Left ventricle myocardium inferior (tissue), 1 donor: ENCODE data around the gene MBOAT1. TPM values are rescaled to one million over a fixed set of nuclear protein-coding genes. Genes with fewer than 3 reads are reported as not detected.

Experiments
- DNase-seq: peaks from one replicate; pipeline ENCODE4 v3.0.0-alpha.2; 2020
- H3K27ac ChIP-seq: fragments of 200-600 bp; replicated peaks from 2 replicates; pipeline ENCODE4 v1.8.0; 2021
- H3K27me3 ChIP-seq: fragments of 200-600 bp; 2 replicates; pipeline ENCODE4 v1.8.0; 2021; ENCODE audit warnings: low read depth
- H3K36me3 ChIP-seq: fragments of 200-600 bp; 2 replicates; pipeline ENCODE4 v1.8.0; 2021
- H3K4me1 ChIP-seq: fragments of 200-600 bp; 2 replicates; pipeline ENCODE4 v1.8.0; 2021
- H3K4me3 ChIP-seq: fragments of 200-600 bp; 2 replicates; pipeline ENCODE4 v1.8.0; 2021; ENCODE audit warnings: mild to moderate bottlenecking, moderate library complexity
- H3K9me3 ChIP-seq: fragments of 200-600 bp; replicated peaks from 2 replicates; pipeline ENCODE4 v1.8.0; 2021
- CTCF ChIP-seq: fragments of 200-600 bp; IDR thresholded peaks from 2 replicates; pipeline ENCODE4 v1.8.0; 2021; ENCODE audit warnings: antibody characterized with exemption, mild to moderate bottlenecking, borderline replicate concordance
- intact Hi-C: fragments of 100-400 bp; cut with micrococcal nuclease; formaldehyde crosslinking; loops from one replicate; pipeline ENCODE4 v1.11.0; 2022
- total RNA-seq: library from RNA; stranded (reverse); fragmentation: NEBNext Ultra II Directional; extraction: Animal tissue kit (Norgen Biotek cat#: 25700); gene quantifications from one replicate; pipeline ENCODE4 v1.2.1, GENCODE V29; 2021
- donor health status: DM: no; HTN: yes; CAD: no; lungs with severe emphysema.

The MBOAT1 gene
- total RNA-seq, 1 donor from 2014 or later: 5.6 TPM

- no peak overlapping the region for H3K4me3 ChIP-seq
- intact Hi-C loops: no loop called here
- H3K4me1 ChIP-seq: peaks cover 67% of the 10 kb centered on the region
- peak overlapping the region; percentile 97 for H3K27ac ChIP-seq
- no peaks in the 10 kb centered on the region for H3K9me3 ChIP-seq
- DNase-seq: no peak
- no peak for TF ChIP-seq CTCF
- no peaks in the 10 kb centered on the region for H3K36me3 ChIP-seq
- H3K27me3 ChIP-seq: no peaks in the 10 kb centered on the region
Measured at GRCh38 chr6:20202324-20202658, 10.0 kb downstream of the MBOAT1 start.

GRCh38 chr6:20200761-20201630 lies 11.3 kb downstream of the MBOAT1 start:
- intact Hi-C loops: no loop called here
- no peak overlapping the region for H3K4me3 ChIP-seq
- H3K36me3 ChIP-seq: no peaks in the 10 kb centered on the region
- no peaks in the 10 kb centered on the region for H3K9me3 ChIP-seq
- DNase-seq: no peak
- no peak for TF ChIP-seq CTCF
- peak overlapping the region; percentile 97 for H3K27ac ChIP-seq
- H3K27me3 ChIP-seq: no peaks in the 10 kb centered on the region
- H3K4me1 ChIP-seq: peaks cover 56% of the 10 kb centered on the region

- Histone ChIP-seq H3K9me3 (no peaks in the 10 kb centered on the region), H3K27me3 (no peaks in the 10 kb centered on the region), H3K4me1 (peaks cover 47% of the 10 kb centered on the region), H3K4me3 (no peak overlapping the region), H3K27ac (no peak overlapping the region), H3K36me3 (no peaks in the 10 kb centered on the region)
- intact Hi-C loops: no loop called here
- DNase-seq: no peak
- TF ChIP-seq CTCF: no peak
Measured at GRCh38 chr6:20198775-20199174, 13.5 kb downstream of the MBOAT1 start.

- Histone ChIP-seq H3K9me3 (no peaks in the 10 kb centered on the region), H3K4me1 (peaks cover 43% of the 10 kb centered on the region), H3K4me3 (no peak overlapping the region), H3K27me3 (no peaks in the 10 kb centered on the region), H3K36me3 (no peaks in the 10 kb centered on the region), H3K27ac (no peak overlapping the region)
- DNase-seq: no peak
- TF ChIP-seq CTCF: no peak
- intact Hi-C loops: no loop called here
Measured at GRCh38 chr6:20198156-20198774, 14.0 kb downstream of the MBOAT1 start.

GRCh38 chr6:20197251-20197650 lies 15.0 kb downstream of the MBOAT1 start:
- Histone ChIP-seq H3K4me1 (peaks cover 38% of the 10 kb centered on the region), H3K27ac (no peak overlapping the region), H3K36me3 (no peaks in the 10 kb centered on the region), H3K27me3 (no peaks in the 10 kb centered on the region), H3K4me3 (no peak overlapping the region), H3K9me3 (no peaks in the 10 kb centered on the region)
- DNase-seq: no peak
- intact Hi-C loops: no loop called here
- no peak for TF ChIP-seq CTCF
